Cardiac fibroblast (primary cell): Measurements from ENCODE around the gene KRT73.

ENCODE experiments used
- DNase-seq, 2 donors: peaks; one replicate each; pipeline versions ENCODE4 v3.0.0 to v3.0.0-alpha.2; 2010; ENCODE audit warnings: low read depth in 2 of 2
- H3K4me3 ChIP-seq, 2 donors: replicated peaks in 1 of 2; 1 replicate in 1 of 2; 2 replicates in 1 of 2; pipeline ENCODE4 v1.5.1; 2011; ENCODE audit warnings: low read depth in 2 of 2, low read length in 2 of 2, mild to moderate bottlenecking in 2 of 2, moderate library complexity in 1 of 2
- CTCF ChIP-seq: IDR thresholded peaks from one replicate; pipeline ENCODE4 v1.5.1; 2011; ENCODE audit warnings: low read depth, mild to moderate bottlenecking, low read length, inconsistent platforms

The KRT73 gene

GRCh38 chr12:52656616-52657015 lies 38.3 kb upstream of the KRT73 start:
- no peak for TF ChIP-seq CTCF
- no peak for DNase-seq
- no peak overlapping the region for H3K4me3 ChIP-seq

GRCh38 chr12:52655720-52656124 lies 37.4 kb upstream of the KRT73 start:
- H3K4me3 ChIP-seq, result no peak overlapping the region
- no peak for TF ChIP-seq CTCF
- no peak for DNase-seq

GRCh38 chr12:52655251-52655650 lies 36.9 kb upstream of the KRT73 start:
- no peak for TF ChIP-seq CTCF
- no peak overlapping the region for H3K4me3 ChIP-seq
- no peak for DNase-seq

- no peak for DNase-seq
- H3K4me3 ChIP-seq, result no peak within 1 kb of the TSS
- no peak for TF ChIP-seq CTCF
These were observed 33.4 kb upstream of the KRT73 start, which contains the start of gene KRT2 for GRCh38 chr12:52651726-52652261. KRT2 (minus strand) TSS chr12:52652211; CDS start chr12:52652142, 69 bp downstream.

- no peak for DNase-seq
- H3K4me3 ChIP-seq, result no peak overlapping the region
- TF ChIP-seq CTCF, result no peak
These were observed 32.2 kb upstream of the KRT73 start for GRCh38 chr12:52650520-52651081.

GRCh38 chr12:52649066-52649465 lies 30.7 kb upstream of the KRT73 start:
- no peak for DNase-seq
- TF ChIP-seq CTCF, result no peak
- no peak overlapping the region for H3K4me3 ChIP-seq

- no peak overlapping the region for H3K4me3 ChIP-seq
- DNase-seq, result no peak
- TF ChIP-seq CTCF, result no peak
These were observed 29.7 kb upstream of the KRT73 start for GRCh38 chr12:52648012-52648550.
